Prostate gland (tissue), 2 donors: ENCODE measurements around the gene ADGRG7. TPM values are rescaled to one million over a fixed set of nuclear protein-coding genes. Genes with fewer than 3 reads are reported as not detected.

Experiments
- DNase-seq: peaks from one replicate; pipeline ENCODE4 v3.0.0-alpha.2; 2019; ENCODE audit warnings: low spot score
- H3K27ac ChIP-seq, 2 donors: fragments of 200-600 bp; sonication (generic); 2 replicates each; pipeline ENCODE4 v1.5.1; 2017 to 2019
- H3K27me3 ChIP-seq: fragments of 200-600 bp; sonication (generic); replicated peaks from 2 replicates; pipeline ENCODE4 v1.5.1; 2019; ENCODE audit not compliant: insufficient read depth
- H3K36me3 ChIP-seq, 2 donors: fragments of 200-600 bp; sonication (generic); 1 replicate in 1 of 2; 2 replicates in 1 of 2; pipeline versions ENCODE4 v1.5.1 to v1.8.1; 2017 to 2019
- H3K4me1 ChIP-seq: fragments of 200-600 bp; sonication (generic); replicated peaks from 2 replicates; pipeline ENCODE4 v1.5.1; 2019
- H3K4me3 ChIP-seq, 2 donors: fragments of 200-600 bp; sonication (generic); 2 replicates each; pipeline ENCODE4 v1.5.1; 2017 to 2019
- H3K9me3 ChIP-seq: fragments of 200-600 bp; sonication (generic); 2 replicates; pipeline ENCODE4 v1.5.1; 2017
- POLR2A ChIP-seq: fragments of 450-650 bp; IDR thresholded peaks from one replicate; pipeline ENCODE4 v1.6.1; 2016; ENCODE audit warnings: antibody characterized with exemption, mild to moderate bottlenecking
- POLR2AphosphoS5 ChIP-seq: sonication (generic); formaldehyde crosslinking; IDR thresholded peaks from one replicate; pipeline ENCODE4 v1.6.1; 2017; ENCODE audit warnings: antibody characterized with exemption
- WGBS: methylation state at CpG from one replicate; pipeline ENCODE4 v1.1.5; 2018; 5-methylcytosine and 5-hydroxymethylcytosine counted together
- intact Hi-C: fragments of 100-400 bp; cut with DNase I; formaldehyde crosslinking; loops from one replicate; pipeline ENCODE4 v1.14.2; 2022
- total RNA-seq, 2 donors: library from RNA; depleted of rRNA; stranded (reverse); fragments of >200 nt; gene quantifications; one replicate each; pipeline ENCODE4 v1.1.0, GENCODE V29; 2016
- TF ChIP-seq, protein P1 (sequence below), 4 experiments: fragments of 200-600 bp in 2 of 4; fragments of 450-650 bp in 2 of 4; sonication (generic) in 2 of 4; IDR thresholded peaks; 1 replicate in 3 of 4; 2 replicates in 1 of 4; pipeline ENCODE4 v1.5.1; 2016 to 2019; ENCODE audit warnings: antibody characterized with exemption in 4 of 4, mild to moderate bottlenecking in 2 of 4, moderate library complexity in 2 of 4

ADGRG7 gene
- total RNA-seq, 2 donors from 2014 or later = 0.68 TPM; not detected in 1

DNA sequence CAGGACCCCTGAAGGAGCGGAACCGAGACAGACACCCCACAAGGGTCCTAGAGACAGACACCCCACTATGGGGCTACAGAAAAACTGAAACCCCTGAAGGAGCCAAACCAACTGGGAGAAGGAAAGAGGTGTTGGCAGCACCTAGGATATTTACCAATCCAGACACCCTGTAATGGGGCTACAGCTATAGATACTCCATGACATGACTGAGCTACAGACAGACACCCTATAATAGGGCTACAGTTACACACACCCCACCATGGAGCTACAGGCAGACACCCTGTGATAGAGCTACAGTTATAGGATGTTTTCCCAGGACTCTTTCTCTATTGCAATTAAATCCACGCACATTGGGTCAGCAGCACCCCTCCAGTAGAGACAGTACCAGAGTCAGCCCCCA, 22.6 kb upstream of the ADGRG7 start:
- intact Hi-C loops = no loop called here
- TF ChIP-seq POLR2AphosphoS5 (no peak), POLR2A (no peak)
- TF ChIP-seq, protein P1, sequence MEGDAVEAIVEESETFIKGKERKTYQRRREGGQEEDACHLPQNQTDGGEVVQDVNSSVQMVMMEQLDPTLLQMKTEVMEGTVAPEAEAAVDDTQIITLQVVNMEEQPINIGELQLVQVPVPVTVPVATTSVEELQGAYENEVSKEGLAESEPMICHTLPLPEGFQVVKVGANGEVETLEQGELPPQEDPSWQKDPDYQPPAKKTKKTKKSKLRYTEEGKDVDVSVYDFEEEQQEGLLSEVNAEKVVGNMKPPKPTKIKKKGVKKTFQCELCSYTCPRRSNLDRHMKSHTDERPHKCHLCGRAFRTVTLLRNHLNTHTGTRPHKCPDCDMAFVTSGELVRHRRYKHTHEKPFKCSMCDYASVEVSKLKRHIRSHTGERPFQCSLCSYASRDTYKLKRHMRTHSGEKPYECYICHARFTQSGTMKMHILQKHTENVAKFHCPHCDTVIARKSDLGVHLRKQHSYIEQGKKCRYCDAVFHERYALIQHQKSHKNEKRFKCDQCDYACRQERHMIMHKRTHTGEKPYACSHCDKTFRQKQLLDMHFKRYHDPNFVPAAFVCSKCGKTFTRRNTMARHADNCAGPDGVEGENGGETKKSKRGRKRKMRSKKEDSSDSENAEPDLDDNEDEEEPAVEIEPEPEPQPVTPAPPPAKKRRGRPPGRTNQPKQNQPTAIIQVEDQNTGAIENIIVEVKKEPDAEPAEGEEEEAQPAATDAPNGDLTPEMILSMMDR (IDR thresholded peaks at IDR 0.05) = no peak
- H3K4me1 ChIP-seq = no peaks in the 10 kb centered on the region
- 97% methylated on average over 3 of the region's 3 CpGs for WGBS
- no peaks in the 10 kb centered on the region for H3K36me3 ChIP-seq
- no peaks in the 10 kb centered on the region for H3K9me3 ChIP-seq
- H3K27me3 ChIP-seq = no peaks in the 10 kb centered on the region
- H3K27ac ChIP-seq = no peak overlapping the region
- DNase-seq = no peak
- H3K4me3 ChIP-seq = no peak overlapping the region

DNA sequence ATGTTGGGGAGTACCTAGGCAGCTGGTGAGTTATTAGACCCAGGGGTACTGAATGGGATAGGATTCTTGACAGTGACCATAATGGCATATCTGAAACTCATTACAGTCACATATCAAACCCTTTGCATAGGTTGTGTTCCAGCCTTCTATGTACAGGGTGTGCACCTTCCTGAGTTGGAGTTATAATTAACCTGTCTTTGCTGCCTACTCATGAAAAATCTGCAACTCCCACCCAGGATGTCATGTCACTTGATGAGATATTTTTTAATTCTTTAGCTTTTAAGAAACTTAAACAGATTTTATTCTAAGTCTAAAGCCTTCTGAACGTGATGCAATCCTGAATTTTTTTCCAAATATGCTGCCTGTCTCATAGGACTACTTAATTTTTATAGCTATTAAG, 21.1 kb upstream of the ADGRG7 start:
- Histone ChIP-seq H3K27me3 (no peaks in the 10 kb centered on the region), H3K4me3 (no peak overlapping the region), H3K27ac (no peak overlapping the region), H3K36me3 (no peaks in the 10 kb centered on the region), H3K9me3 (no peaks in the 10 kb centered on the region), H3K4me1 (no peaks in the 10 kb centered on the region)
- intact Hi-C loops = no loop called here
- TF ChIP-seq POLR2AphosphoS5 = no peak
- no peak for TF ChIP-seq POLR2A
- TF ChIP-seq, protein P1 (IDR thresholded peaks at IDR 0.05) = no peak
- DNase-seq = no peak
- 91% methylated on average over 1 of the region's 1 CpG for WGBS

DNA sequence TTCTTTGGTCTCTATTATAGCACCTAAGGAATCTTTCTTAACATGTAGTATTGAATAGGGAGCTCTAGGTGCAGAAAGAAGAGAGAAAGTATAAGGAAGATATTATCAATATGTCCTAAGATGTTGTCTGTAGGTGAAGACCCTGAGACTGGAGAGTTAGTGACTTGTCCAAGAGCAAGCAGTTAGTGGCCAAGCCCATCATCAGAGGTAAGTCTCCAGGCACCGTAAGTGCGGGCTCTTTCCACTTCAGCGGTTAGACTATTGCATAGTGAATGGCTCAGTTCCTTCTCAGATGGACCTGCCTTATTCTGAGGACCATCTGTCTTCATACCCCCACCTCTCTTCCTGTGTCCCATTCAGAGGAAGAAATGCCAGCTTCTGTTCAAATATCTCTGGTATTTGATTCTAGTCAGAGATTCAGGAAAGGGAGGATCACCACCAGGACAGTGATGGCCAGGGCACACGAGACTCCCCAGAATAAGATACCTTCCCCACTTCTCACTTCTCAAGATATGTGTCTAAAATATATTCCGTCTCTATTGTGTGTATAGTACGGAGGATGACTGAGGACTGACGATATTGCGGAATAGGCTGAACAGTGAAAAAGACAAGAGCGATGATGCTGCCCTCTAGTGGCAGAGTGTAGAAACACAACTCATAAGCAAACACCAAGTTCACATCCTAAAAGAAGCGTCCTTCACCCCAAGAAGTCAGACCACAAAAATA, 19.1 kb upstream of the ADGRG7 start:
- intact Hi-C loops = loop anchor here (1.0 to 10.0 kb wide), 2 partner anchors 127 to 275 kb away; no protein-coding TSS in a partner anchor
- no peak overlapping the region for H3K27ac ChIP-seq
- no peaks in the 10 kb centered on the region for H3K27me3 ChIP-seq
- no peaks in the 10 kb centered on the region for H3K9me3 ChIP-seq
- DNase-seq = peak; percentile 70
- no peaks in the 10 kb centered on the region for H3K4me1 ChIP-seq
- TF ChIP-seq POLR2A (no peak), POLR2AphosphoS5 (peak; percentile 55)
- TF ChIP-seq, protein P1 (IDR thresholded peaks at IDR 0.05) = peak; percentile 82 to 92 (median 84)
- H3K36me3 ChIP-seq = no peaks in the 10 kb centered on the region
- 28% methylated on average over 10 of the region's 10 CpGs for WGBS
- H3K4me3 ChIP-seq = no peak overlapping the region

DNA sequence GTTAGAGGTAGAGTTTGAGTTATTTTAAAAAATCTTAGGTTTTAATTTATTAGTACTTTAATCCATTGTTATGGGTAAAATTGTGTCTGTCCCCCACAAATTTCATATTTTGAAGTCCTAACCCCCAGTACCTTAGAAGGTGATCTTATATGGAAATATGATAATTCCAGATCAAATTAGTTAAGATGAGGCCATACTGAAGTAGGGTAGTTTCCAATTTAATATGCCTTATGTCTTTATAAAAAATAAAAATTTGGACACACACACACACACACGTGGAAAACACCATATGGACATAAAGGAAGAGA, 18.6 kb upstream of the ADGRG7 start:
- no peaks in the 10 kb centered on the region for H3K36me3 ChIP-seq
- TF ChIP-seq POLR2AphosphoS5 (no peak), POLR2A (no peak)
- TF ChIP-seq, protein P1 (IDR thresholded peaks at IDR 0.05) = no peak
- H3K27ac ChIP-seq = no peak overlapping the region
- no peak overlapping the region for H3K4me3 ChIP-seq
- H3K9me3 ChIP-seq = no peaks in the 10 kb centered on the region
- intact Hi-C loops = loop anchor here (1.0 to 10.0 kb wide), 2 partner anchors 127 to 276 kb away; no protein-coding TSS in a partner anchor
- no peaks in the 10 kb centered on the region for H3K27me3 ChIP-seq
- 10% methylated on average over 1 of the region's 1 CpG for WGBS
- no peaks in the 10 kb centered on the region for H3K4me1 ChIP-seq
- DNase-seq = no peak

DNA sequence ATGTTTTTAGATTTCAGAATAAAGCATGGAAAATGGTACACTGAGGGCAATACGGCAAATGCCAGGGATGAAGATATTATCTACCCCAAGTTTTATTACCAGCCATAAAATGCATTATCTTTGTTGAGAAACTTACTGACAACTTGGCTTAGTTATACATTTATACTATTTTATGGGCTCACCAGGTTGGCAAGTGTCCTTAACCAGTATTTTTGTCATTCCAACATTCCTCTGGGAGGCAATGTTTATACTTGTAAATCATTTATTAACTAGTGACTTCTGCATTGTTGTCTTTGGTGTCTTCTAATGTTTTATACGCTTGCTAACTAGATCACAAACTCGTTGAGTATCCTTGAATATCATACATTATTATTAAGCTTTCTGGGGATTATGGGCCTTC, 18.0 kb upstream of the ADGRG7 start:
- intact Hi-C loops = loop anchor here (10.0 kb wide), 1 partner anchor 277 kb away; no protein-coding TSS in a partner anchor
- 18% methylated on average over 3 of the region's 3 CpGs for WGBS
- Histone ChIP-seq H3K4me1 (no peaks in the 10 kb centered on the region), H3K4me3 (no peak overlapping the region), H3K27ac (no peak overlapping the region), H3K36me3 (no peaks in the 10 kb centered on the region), H3K9me3 (no peaks in the 10 kb centered on the region), H3K27me3 (no peaks in the 10 kb centered on the region)
- peak; percentile 43 for DNase-seq
- peak; percentile 79 for TF ChIP-seq POLR2AphosphoS5
- TF ChIP-seq, protein P1 (IDR thresholded peaks at IDR 0.05) = no peak
